K562 (cell line): Measurements from ENCODE around the gene BANF2. TPM values are rescaled to one million over a fixed set of nuclear protein-coding genes. Genes with fewer than 3 reads are reported as not detected.

Experiments
- ATAC-seq: fragments of 200-7000 bp; cut with Tn5 transposase; 3 replicates; pipeline ENCODE4 v1.9.1; 2020; ENCODE audit warnings: moderate library complexity
- BruUV-seq: library from RNA; stranded (reverse); fragments of 400-500 nt; replicated peaks from 2 replicates; lab custom pipeline; 2021; lab: Mats Ljungman, UMichigan
- CTCF ChIA-PET: fragments of 300-600 bp; formaldehyde crosslinking; extraction: SDS; loops from one replicate; lab custom pipeline; 2021; ENCODE audit warnings: low intra/inter-chr PET ratio; lab: Yijun Ruan, JAX
- POLR2A ChIA-PET: fragments of 300-600, 350-650 bp; sonication (Branson Sonifier 250); formaldehyde crosslinking; extraction: SDS; loops from one replicate; lab custom pipeline; 2021; ENCODE audit warnings: antibody characterized with exemption, inconsistent platforms; lab: Yijun Ruan, JAX
- DNase-seq, 4 experiments: peaks; one replicate each; pipeline versions ENCODE4 v3.0.0 to v3.0.0-alpha.2; 2011 to 2018; ENCODE audit warnings: low spot score in 3 of 4, mixed read lengths in 3 of 4; ENCODE audit errors: extremely low read depth in 1 of 4
- FAIRE-seq: peaks from 2 replicates; lab custom pipeline; 2011; peaks lifted over from hg19 to GRCh38; lab: Jason Lieb, UNC
- H2AFZ ChIP-seq: 2 replicates; pipeline ENCODE4 v1.6.0; 2011; ENCODE audit warnings: low read depth, low read length, control low read depth, inconsistent platforms
- H3K27ac ChIP-seq: fragments of 200-600 bp; 3 replicates; pipeline ENCODE4 v1.8.0; 2011; ENCODE audit warnings: low read depth, mild to moderate bottlenecking, control low read depth, inconsistent platforms, low read length, moderate library complexity, mixed read lengths; ENCODE audit errors: extremely low read depth
- H3K27me3 ChIP-seq, 2 experiments: fragments of 300-600 bp in 1 of 2; 2 replicates in 1 of 2; 3 replicates in 1 of 2; pipeline versions ENCODE4 v1.6.0 to v1.8.0; 2011; ENCODE audit warnings: inconsistent platforms in 2 of 2, low read length in 2 of 2, mild to moderate bottlenecking in 1 of 2, mixed read lengths in 1 of 2, moderate library complexity in 1 of 2; ENCODE audit not compliant: control insufficient read depth in 2 of 2, insufficient read depth in 2 of 2
- H3K36me3 ChIP-seq: fragments of 300-600 bp; 3 replicates; pipeline ENCODE4 v1.8.0; 2011; ENCODE audit warnings: mild to moderate bottlenecking, low read length, inconsistent platforms; ENCODE audit not compliant: control insufficient read depth, insufficient read depth
- H3K4me1 ChIP-seq, 2 experiments: fragments of 200-600 bp in 1 of 2; replicated peaks in 1 of 2; 2 replicates in 1 of 2; 3 replicates in 1 of 2; pipeline versions ENCODE4 v1.5.1 to v1.8.0; 2011; ENCODE audit warnings: inconsistent platforms in 2 of 2, low read length in 2 of 2, mild to moderate bottlenecking in 1 of 2, mixed read lengths in 1 of 2, moderate library complexity in 1 of 2; ENCODE audit not compliant: control insufficient read depth in 2 of 2, insufficient read depth in 2 of 2
- H3K4me2 ChIP-seq: 2 replicates; pipeline ENCODE4 v1.6.1; 2011; ENCODE audit warnings: low read length, control low read depth, inconsistent platforms, mixed read lengths; ENCODE audit not compliant: insufficient read depth
- H3K4me3 ChIP-seq: fragments of 200-600 bp; sonication (generic), shearing (Covaris generic); 2 replicates; pipeline ENCODE4 v1.5.1; 2016; ENCODE audit warnings: control low read depth, inconsistent platforms
- H3K79me2 ChIP-seq: fragments of 200-600 bp; 3 replicates; pipeline ENCODE4 v1.8.0; 2011; ENCODE audit warnings: low read length, inconsistent platforms; ENCODE audit not compliant: control insufficient read depth, insufficient read depth
- H3K9ac ChIP-seq, 2 experiments: 2 replicates each; pipeline versions ENCODE4 v1.6.0 to v1.6.1; 2011; ENCODE audit warnings: low read depth in 2 of 2, low read length in 2 of 2, control low read depth in 1 of 2, inconsistent platforms in 1 of 2, mild to moderate bottlenecking in 1 of 2, mixed read lengths in 1 of 2; ENCODE audit not compliant: insufficient read depth in 1 of 2
- H3K9me1 ChIP-seq: one replicate; pipeline ENCODE4 v1.6.0; 2011; ENCODE audit warnings: inconsistent platforms, mild to moderate bottlenecking, low read length, moderate library complexity; ENCODE audit not compliant: control insufficient read depth, insufficient read depth
- H3K9me3 ChIP-seq: replicated peaks from 2 replicates; pipeline ENCODE4 v1.5.1; 2011; ENCODE audit warnings: low read depth, low read length, inconsistent platforms; ENCODE audit not compliant: control insufficient read depth, insufficient read depth
- H4K20me1 ChIP-seq: replicated peaks from 2 replicates; pipeline ENCODE4 v1.6.1; 2011; ENCODE audit warnings: low read length, inconsistent platforms, mixed read lengths; ENCODE audit not compliant: control insufficient read depth, insufficient read depth
- JUNB ChIP-seq: fragments of 450-650 bp; formaldehyde crosslinking; conservative IDR thresholded peaks from 2 replicates; pipeline ENCODE4 v1.4.0; 2020; ENCODE audit warnings: mild to moderate bottlenecking
- JUND ChIP-seq, 2 experiments: IDR thresholded peaks; 2 replicates in 1 of 2; 3 replicates in 1 of 2; pipeline ENCODE4 v1.6.1; 2011; ENCODE audit warnings: borderline replicate concordance in 2 of 2, low read depth in 2 of 2, low read length in 2 of 2, improper control_type of control experiment in 1 of 2, missing biosample characterization in 1 of 2, missing genetic modification characterization in 1 of 2, missing genetic modification reagents in 1 of 2
- MAFF ChIP-seq: IDR thresholded peaks from 2 replicates; pipeline ENCODE4 v1.6.1; 2012; ENCODE audit warnings: low read length, improper control_type of control experiment
- MYC ChIP-seq, 2 experiments: fragments of 250-450 bp in 1 of 2; sonication (Bioruptor Pico) in 1 of 2; IDR thresholded peaks; 2 replicates each; pipeline versions ENCODE4 v1.5.1 to v1.6.1; 2012 to 2021; ENCODE audit warnings: low read depth in 2 of 2, borderline replicate concordance in 1 of 2, improper control_type of control experiment in 1 of 2, low read length in 1 of 2, mild to moderate bottlenecking in 1 of 2, moderate library complexity in 1 of 2
- RBM17 ChIP-seq: fragments of 200-400 bp; formaldehyde crosslinking; IDR thresholded peaks from 2 replicates; pipeline ENCODE4 v1.6.1; 2017; ENCODE audit warnings: low read depth, mild to moderate bottlenecking, low read length, borderline replicate concordance
- SIN3B ChIP-seq: fragments of 450-650 bp; IDR thresholded peaks from 2 replicates; pipeline ENCODE4 v1.6.1; 2017; ENCODE audit warnings: low read depth, mild to moderate bottlenecking, moderate library complexity
- SMAD2 ChIP-seq: fragments of 150-350 bp; IDR thresholded peaks from 2 replicates; pipeline ENCODE4 v1.6.1; 2014; ENCODE audit warnings: low read depth, mild to moderate bottlenecking, low read length
- XRCC4 ChIP-seq: IDR thresholded peaks from one replicate; pipeline ENCODE4 v1.6.1; 2011; ENCODE audit not compliant: insufficient read depth, insufficient read length; ENCODE audit errors: extremely low read depth
- ZNF263 ChIP-seq: sonication (generic); formaldehyde crosslinking; IDR thresholded peaks from 2 replicates; pipeline ENCODE4 v1.8.0; 2022; ENCODE audit warnings: mild to moderate bottlenecking, missing genetic modification reagents, borderline replicate concordance
- ZNF274 ChIP-seq: IDR thresholded peaks from 2 replicates; pipeline ENCODE4 v1.6.1; 2011; ENCODE audit warnings: low read depth, mild to moderate bottlenecking, low read length, moderate library complexity, borderline replicate concordance
- ZNF507 ChIP-seq: conservative IDR thresholded peaks from 2 replicates; pipeline ENCODE4 v1.6.1; 2017; ENCODE audit warnings: missing genetic modification characterization, missing compliant biosample characterization
- ZNF609 ChIP-seq: sonication (generic); formaldehyde crosslinking; IDR thresholded peaks from 2 replicates; pipeline ENCODE4 v1.8.1; 2023; ENCODE audit warnings: missing genetic modification reagents, mild to moderate bottlenecking, borderline replicate concordance
- WGBS: fragments of 100-300 bp; shearing (Covaris generic); methylation state at CpG from one replicate; pipeline ENCODE4 v1.1.6; 2016; ENCODE audit warnings: low coverage, mixed read lengths; ENCODE audit not compliant: insufficient coverage; ENCODE audit errors: missing lambda C conversion rate; 5-methylcytosine and 5-hydroxymethylcytosine counted together
- in situ Hi-C: fragments of 300-500 bp; cut with MboI; formaldehyde crosslinking; loops from 4 replicates; pipeline ENCODE4 v1.15.0; 2018; ENCODE audit warnings: inconsistent platforms, mixed read lengths
- intact Hi-C: fragments of 100-400 bp; cut with micrococcal nuclease; formaldehyde crosslinking; loops from 2 replicates; pipeline ENCODE4 v1.14.2; 2022
- polyA plus RNA-seq, 8 experiments: library from polyadenylated mRNA; depleted of rRNA in 4 of 8; stranded (reverse) in 5 of 8; unstranded in 3 of 8; fragments of >200 nt; fragmentation: Nextera tagmentation in 2 of 8; fragmentation: Illumina TruSeq in 1 of 8; extraction: Ambion mirVana in 2 of 8; extraction: Trizol in 1 of 8; gene quantifications; 2 replicates each; pipeline versions ENCODE4 v1.2.1 to v1.2.3, GENCODE V29; 2011 to 2014; ENCODE audit warnings: inconsistent platforms in 1 of 8, missing spikeins in 1 of 8
- total RNA-seq, 7 experiments: library from RNA; depleted of rRNA in 6 of 7; stranded (reverse); fragments of >200 nt in 6 of 7; fragmentation: Illumina TruSeq in 2 of 7; extraction: Trizol in 2 of 7; gene quantifications; 2 replicates each; pipeline versions ENCODE4 v1.2.1 to v1.2.3, GENCODE V29; 2011 to 2021; ENCODE audit warnings: low replicate concordance in 1 of 7

Gene BANF2
- total and polyA plus RNA-seq, 9 of the 15 experiments (the other 6 are each of a cell fraction or from before 2014, with no cell fraction given) = not detected

- no peak for TF ChIP-seq ZNF263 (CRISPR knock-in tag)
Measured at GRCh38 chr20:17765017-17765416, 65.3 kb downstream of the BANF2 start (continued).

- no peak overlapping the region for H3K4me2 ChIP-seq
- no peak for DNase-seq
- CTCF ChIA-PET = no interaction called here
- no peaks in the 10 kb centered on the region for H4K20me1 ChIP-seq
- POLR2A ChIA-PET = no interaction called here
- no peaks in the 10 kb centered on the region for H3K9me1 ChIP-seq
- no peaks in the 10 kb centered on the region for H3K36me3 ChIP-seq
- intact Hi-C loops = no loop called here
- H3K79me2 ChIP-seq = no peaks in the 10 kb centered on the region
- H2AFZ ChIP-seq = no peak overlapping the region
- H3K4me3 ChIP-seq = no peak overlapping the region
- no peak for ATAC-seq
- H3K9ac ChIP-seq = no peak overlapping the region
- no peak overlapping the region for H3K27ac ChIP-seq
- in situ Hi-C loops = no loop called here
- FAIRE-seq = no peak
- BruUV-seq = no TSS peak
- TF ChIP-seq JUND (IDR thresholded peaks at IDR 0.05; ENCODE audit: borderline replicate concordance, low read depth, low read length) = no peak
- TF ChIP-seq JUND (tag; IDR thresholded peaks at IDR 0.05; ENCODE audit: borderline replicate concordance, low read depth, low read length) = no peak
- TF ChIP-seq ZNF274 = no peak
- TF ChIP-seq MYC (IDR thresholded peaks at IDR 0.05; ENCODE audit: low read depth, low read length) = no peak
- no peak for TF ChIP-seq MYC (CRISPR knock-in tag; IDR thresholded peaks at IDR 0.05; ENCODE audit: borderline replicate concordance, low read depth)
- TF ChIP-seq XRCC4 = no peak
- no peak for TF ChIP-seq SIN3B
- no peak for TF ChIP-seq JUNB (CRISPR knock-in tag)
- TF ChIP-seq ZNF507 (tag) = no peak
- TF ChIP-seq RBM17 = no peak
- no peak for TF ChIP-seq ZNF609 (CRISPR knock-in tag)
- no peak for TF ChIP-seq MAFF
- TF ChIP-seq SMAD2 = no peak
- H3K27me3 ChIP-seq = peaks cover 0 to 16% of the 10 kb centered on the region in 2 experiments; a peak in 3 of 5 replicates
- WGBS = 0% methylated on average over 7 of the region's 7 CpGs
- no peaks in the 10 kb centered on the region for H3K9me3 ChIP-seq
- no peaks in the 10 kb centered on the region for H3K4me1 ChIP-seq
Measured at GRCh38 chr20:17765584-17765983, 65.8 kb downstream of the BANF2 start.
